ENCODE data around the gene SF3A1. TPM values are rescaled to one million over a fixed set of nuclear protein-coding genes. Genes with fewer than 3 reads are reported as not detected.

SF3A1 gene
- total and polyA plus RNA-seq, 4 donors: 13.6 to 116 (median 68.0) TPM

DNA sequence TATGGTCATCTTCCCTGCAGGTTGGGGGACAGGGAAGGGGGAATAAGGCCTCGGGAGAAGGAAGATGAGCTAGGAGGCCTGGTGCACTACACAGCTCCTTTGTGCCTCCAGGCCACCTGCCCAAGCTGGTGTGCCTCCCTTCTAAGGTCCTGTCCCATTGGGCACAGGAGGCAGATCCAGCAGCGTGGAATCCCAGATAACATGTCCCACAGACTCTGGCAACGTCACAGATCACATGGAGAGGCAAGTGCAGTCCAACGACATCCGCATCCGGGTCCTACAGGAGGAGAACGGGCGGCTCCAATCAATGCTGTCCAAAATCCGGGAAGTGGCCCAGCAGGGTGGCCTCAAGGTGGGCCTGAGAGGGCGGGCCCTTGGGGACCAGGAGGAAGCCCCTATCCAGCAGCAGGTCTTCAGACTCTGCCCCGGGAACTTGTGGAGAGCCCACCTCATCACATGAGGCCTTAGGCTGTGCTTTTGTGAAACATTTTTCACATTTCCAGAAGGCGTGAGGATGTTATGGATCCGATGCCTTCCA lies 18.7 kb upstream of the SF3A1 start:
- intact Hi-C loops (cut with DNase I): loop anchor here in 1 of 2 donors (5.0 kb wide), 1 partner anchor 93 kb away; no protein-coding TSS in a partner anchor
- Histone ChIP-seq H3K27ac (ENCODE audit: low read depth in 1 of 2, low read length in 2 of 2) (no peak overlapping the region), H3K4me1 (ENCODE audit: control insufficient read depth in 1 of 2, insufficient read depth in 2 of 2, low read length in 2 of 2) (no peaks in the 10 kb centered on the region), H3K36me3 (ENCODE audit: control insufficient read depth in 1 of 2, insufficient read depth in 2 of 2, low read length in 1 of 2) (no peaks in the 10 kb centered on the region), H3K9me3 (ENCODE audit: control insufficient read depth, low read length) (no peaks in the 10 kb centered on the region), H3K4me3 (ENCODE audit: low read length in 2 of 2) (no peak overlapping the region), H3K27me3 (ENCODE audit: control insufficient read depth in 1 of 2, insufficient read depth in 2 of 2, low read length in 1 of 2) (no peaks in the 10 kb centered on the region)
- ATAC-seq (ENCODE audit: low FRiP score): no peak
- no peak for DNase-seq
- WGBS, 2 donors: 92% methylated on average over 13 of the region's 13 CpGs

DNA sequence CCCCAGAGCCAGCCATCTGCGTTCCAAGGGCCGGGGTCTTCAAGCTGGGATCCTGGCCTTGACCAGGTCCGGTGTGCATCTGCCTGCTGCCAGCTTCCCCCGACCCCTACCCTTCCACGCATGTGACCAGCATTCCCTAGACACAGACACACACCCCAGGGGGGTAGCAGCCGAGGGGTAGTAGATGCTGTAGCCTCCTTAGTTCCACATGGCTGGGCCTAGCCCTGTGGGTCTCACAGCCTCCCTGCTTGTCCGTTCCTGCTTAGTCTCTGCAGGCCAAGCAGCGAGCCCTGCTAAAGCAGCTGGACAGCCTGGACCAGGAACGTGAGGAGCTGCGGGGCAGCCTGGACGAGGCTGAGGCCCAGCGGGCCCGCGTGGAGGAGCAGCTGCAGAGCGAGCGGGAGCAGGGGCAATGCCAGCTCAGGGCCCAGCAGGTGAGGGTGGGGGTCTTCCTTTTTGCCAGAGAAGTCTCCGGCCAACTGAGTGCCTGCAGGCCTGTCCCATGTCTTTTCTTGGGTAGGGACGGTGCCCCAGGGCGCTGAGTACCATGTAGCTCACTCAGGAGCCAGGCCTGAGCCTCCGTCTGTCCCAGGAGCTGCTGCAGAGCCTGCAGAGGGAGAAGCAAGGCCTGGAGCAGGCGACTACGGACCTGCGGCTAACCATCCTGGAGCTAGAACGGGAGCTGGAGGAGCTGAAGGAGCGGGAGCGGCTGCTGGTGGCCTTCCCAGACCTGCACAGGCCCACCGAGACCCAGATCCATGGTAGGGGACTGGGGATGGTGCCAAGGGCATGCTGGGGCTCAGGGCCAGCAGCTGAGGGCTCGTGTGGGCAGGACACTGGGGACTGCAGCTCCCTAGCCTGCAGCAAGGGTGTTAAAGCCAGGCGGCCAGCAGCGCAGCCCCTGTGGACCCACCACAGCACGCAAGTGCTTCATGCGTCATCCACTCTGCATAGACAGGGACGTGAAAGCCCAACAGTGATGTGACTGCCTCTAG lies 16.9 kb upstream of the SF3A1 start:
- WGBS, 2 donors: 86 to 88% methylated on average over 33 of the region's 33 CpGs
- Histone ChIP-seq H3K27me3 (ENCODE audit: control insufficient read depth in 1 of 2, insufficient read depth in 2 of 2, low read length in 1 of 2) (no peaks in the 10 kb centered on the region), H3K4me3 (ENCODE audit: low read length in 2 of 2) (no peak overlapping the region), H3K36me3 (ENCODE audit: control insufficient read depth in 1 of 2, insufficient read depth in 2 of 2, low read length in 1 of 2) (no peaks in the 10 kb centered on the region), H3K4me1 (ENCODE audit: control insufficient read depth in 1 of 2, insufficient read depth in 2 of 2, low read length in 2 of 2) (no peaks in the 10 kb centered on the region), H3K27ac (ENCODE audit: low read depth in 1 of 2, low read length in 2 of 2) (no peak overlapping the region), H3K9me3 (ENCODE audit: control insufficient read depth, low read length) (no peaks in the 10 kb centered on the region)
- ATAC-seq (ENCODE audit: low FRiP score) (peak; percentile 15), DNase-seq (no peak)
- intact Hi-C loops (cut with DNase I): no loop called here

DNA sequence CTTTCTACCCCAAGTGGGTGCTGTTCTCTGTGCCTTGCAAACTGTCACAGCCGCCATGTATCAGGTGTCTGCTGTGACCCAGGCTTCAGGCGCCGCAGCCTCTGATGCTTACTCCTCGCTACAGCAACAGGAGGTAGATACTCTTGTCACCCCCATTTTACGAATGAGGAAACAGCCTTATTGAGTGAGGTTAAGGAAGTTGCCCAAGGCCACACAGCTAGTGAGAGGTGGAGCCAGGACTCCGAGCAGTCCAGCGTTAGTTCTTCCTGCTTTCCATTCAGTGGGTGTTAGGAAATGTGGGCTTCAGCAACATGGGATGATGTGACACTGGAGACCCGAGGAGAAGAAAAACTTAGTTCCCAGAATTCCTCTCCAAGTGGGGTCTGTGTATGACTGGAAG lies 16.2 kb upstream of the SF3A1 start:
- ATAC-seq (ENCODE audit: low FRiP score): no peak
- WGBS, 2 donors: 77 to 79% methylated on average over 8 of the region's 8 CpGs
- intact Hi-C loops (cut with DNase I): no loop called here
- no peaks in the 10 kb centered on the region for H3K36me3 ChIP-seq (ENCODE audit: control insufficient read depth in 1 of 2, insufficient read depth in 2 of 2, low read length in 1 of 2)
- no peaks in the 10 kb centered on the region for H3K27me3 ChIP-seq (ENCODE audit: control insufficient read depth in 1 of 2, insufficient read depth in 2 of 2, low read length in 1 of 2)
- no peak overlapping the region for H3K4me3 ChIP-seq (ENCODE audit: low read length in 2 of 2)
- H3K9me3 ChIP-seq (ENCODE audit: control insufficient read depth, low read length): no peaks in the 10 kb centered on the region
- no peak overlapping the region for H3K27ac ChIP-seq (ENCODE audit: low read depth in 1 of 2, low read length in 2 of 2)
- no peaks in the 10 kb centered on the region for H3K4me1 ChIP-seq (ENCODE audit: control insufficient read depth in 1 of 2, insufficient read depth in 2 of 2, low read length in 2 of 2)
- no peak for DNase-seq

DNA sequence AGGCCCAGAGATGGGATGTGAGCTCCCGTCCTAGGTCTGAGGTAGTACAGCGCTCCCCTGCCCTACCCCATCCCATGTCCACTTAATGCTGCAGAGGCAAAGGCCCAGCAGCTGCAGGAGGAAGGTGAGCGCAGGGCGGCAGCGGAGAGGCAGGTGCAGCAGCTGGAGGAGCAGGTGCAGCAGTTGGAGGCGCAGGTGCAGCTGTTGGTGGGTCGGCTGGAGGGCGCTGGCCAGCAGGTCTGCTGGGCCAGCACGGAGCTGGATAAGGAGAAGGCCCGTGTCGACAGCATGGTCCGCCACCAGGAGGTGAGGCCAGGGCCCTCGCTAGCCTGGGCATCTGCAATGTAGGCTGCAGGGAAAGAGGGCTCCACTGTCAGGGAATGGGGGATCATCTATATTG lies 15.3 kb upstream of the SF3A1 start:
- intact Hi-C loops (cut with DNase I): no loop called here

DNA sequence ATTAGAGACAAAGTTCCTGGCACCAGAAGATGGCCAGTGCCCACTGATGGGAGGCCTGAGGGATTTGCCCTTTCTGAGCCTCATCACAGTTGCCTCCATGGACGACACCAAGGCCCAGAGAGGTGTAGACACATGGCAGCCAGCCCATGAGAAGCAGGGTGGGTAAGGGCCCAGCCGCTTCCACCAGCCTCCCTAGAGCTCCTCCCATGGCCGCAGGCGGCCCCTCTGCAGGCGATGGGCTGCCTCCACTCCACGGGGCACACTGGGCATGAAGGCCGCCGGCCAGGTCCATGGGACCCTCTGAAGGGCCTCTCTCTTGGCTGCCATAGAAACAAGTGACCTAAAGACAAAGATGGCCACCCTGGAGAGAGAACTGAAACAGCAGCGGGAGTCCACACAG lies 14.6 kb upstream of the SF3A1 start:
- Histone ChIP-seq H3K4me3 (ENCODE audit: low read length in 2 of 2) (no peak overlapping the region), H3K36me3 (ENCODE audit: control insufficient read depth in 1 of 2, insufficient read depth in 2 of 2, low read length in 1 of 2) (no peaks in the 10 kb centered on the region), H3K4me1 (ENCODE audit: control insufficient read depth in 1 of 2, insufficient read depth in 2 of 2, low read length in 2 of 2) (no peaks in the 10 kb centered on the region), H3K27ac (ENCODE audit: low read depth in 1 of 2, low read length in 2 of 2) (no peak overlapping the region), H3K27me3 (ENCODE audit: control insufficient read depth in 1 of 2, insufficient read depth in 2 of 2, low read length in 1 of 2) (no peaks in the 10 kb centered on the region), H3K9me3 (ENCODE audit: control insufficient read depth, low read length) (no peaks in the 10 kb centered on the region)
- ATAC-seq (ENCODE audit: low FRiP score): no peak
- DNase-seq: no peak
- intact Hi-C loops (cut with DNase I): no loop called here
- 91 to 95% methylated on average over 9 of the region's 9 CpGs for WGBS, 2 donors

More for the DNA sequence above, 15.3 kb upstream of the SF3A1 start:
- H3K36me3 ChIP-seq (ENCODE audit: control insufficient read depth in 1 of 2, insufficient read depth in 2 of 2, low read length in 1 of 2): no peaks in the 10 kb centered on the region
- WGBS, 2 donors: 83 to 88% methylated on average over 13 of the region's 13 CpGs
- H3K27ac ChIP-seq (ENCODE audit: low read depth in 1 of 2, low read length in 2 of 2): no peak overlapping the region
- ATAC-seq (ENCODE audit: low FRiP score): no peak
- no peaks in the 10 kb centered on the region for H3K9me3 ChIP-seq (ENCODE audit: control insufficient read depth, low read length)
- no peak for DNase-seq
- H3K27me3 ChIP-seq (ENCODE audit: control insufficient read depth in 1 of 2, insufficient read depth in 2 of 2, low read length in 1 of 2): no peaks in the 10 kb centered on the region
- no peak overlapping the region for H3K4me3 ChIP-seq (ENCODE audit: low read length in 2 of 2)
- no peaks in the 10 kb centered on the region for H3K4me1 ChIP-seq (ENCODE audit: control insufficient read depth in 1 of 2, insufficient read depth in 2 of 2, low read length in 2 of 2)

DNA sequence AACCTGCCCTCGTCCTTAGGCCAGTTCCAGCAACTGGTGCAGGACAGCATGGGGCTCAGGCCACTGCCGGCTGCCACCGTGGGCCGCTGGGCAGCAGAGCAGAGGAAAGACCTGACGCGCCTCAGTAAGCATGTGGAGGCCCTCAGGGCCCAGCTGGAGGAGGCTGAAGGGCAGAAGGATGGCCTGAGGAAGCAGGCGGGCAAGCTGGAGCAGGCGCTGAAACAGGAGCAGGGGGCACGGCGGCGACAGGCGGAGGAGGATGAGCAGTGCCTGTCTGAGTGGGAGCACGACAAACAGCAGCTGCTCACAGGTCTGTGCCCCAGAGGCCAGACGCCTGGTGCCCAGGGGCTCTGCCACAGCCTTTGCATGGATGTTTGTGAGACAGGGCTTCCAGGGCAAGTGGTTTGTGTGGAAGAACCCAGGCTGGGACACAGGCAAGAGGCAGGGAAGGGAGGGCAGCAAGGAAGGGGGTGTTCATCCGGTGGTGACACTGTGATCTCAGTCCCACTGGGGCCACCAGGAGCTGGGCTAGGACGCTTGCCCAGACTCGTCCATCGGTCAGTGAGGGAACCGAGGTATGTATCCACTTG lies 14.0 kb upstream of the SF3A1 start:
- no peak overlapping the region for H3K4me3 ChIP-seq (ENCODE audit: low read length in 2 of 2)
- no peak overlapping the region for H3K27ac ChIP-seq (ENCODE audit: low read depth in 1 of 2, low read length in 2 of 2)
- ATAC-seq (ENCODE audit: low FRiP score): no peak
- WGBS, 2 donors: 85 to 90% methylated on average over 19 of the region's 19 CpGs
- no peaks in the 10 kb centered on the region for H3K4me1 ChIP-seq (ENCODE audit: control insufficient read depth in 1 of 2, insufficient read depth in 2 of 2, low read length in 2 of 2)
- H3K9me3 ChIP-seq (ENCODE audit: control insufficient read depth, low read length): no peaks in the 10 kb centered on the region
- no peaks in the 10 kb centered on the region for H3K36me3 ChIP-seq (ENCODE audit: control insufficient read depth in 1 of 2, insufficient read depth in 2 of 2, low read length in 1 of 2)
- no peaks in the 10 kb centered on the region for H3K27me3 ChIP-seq (ENCODE audit: control insufficient read depth in 1 of 2, insufficient read depth in 2 of 2, low read length in 1 of 2)
- intact Hi-C loops (cut with DNase I): no loop called here
- no peak for DNase-seq

DNA sequence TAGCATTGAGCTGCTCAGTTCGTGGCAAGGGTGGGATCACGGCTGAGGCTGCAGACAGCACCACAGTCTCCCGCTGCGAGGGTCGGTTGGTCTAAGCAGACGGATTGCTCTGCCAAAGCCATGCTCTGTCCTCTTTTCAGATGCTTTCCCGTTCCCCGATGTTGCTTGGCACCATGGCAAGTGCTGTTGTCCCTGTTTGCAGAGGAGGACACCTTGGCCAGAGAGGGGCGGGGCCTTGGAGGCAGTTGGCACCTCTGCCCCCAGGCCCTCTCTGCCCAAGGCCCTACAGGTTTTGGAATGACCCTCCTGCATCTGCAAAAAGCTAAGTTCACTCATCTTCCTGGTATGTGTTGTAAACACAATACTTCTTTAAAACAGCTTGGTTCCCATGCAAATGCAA lies 11.7 kb upstream of the SF3A1 start:
- no peaks in the 10 kb centered on the region for H3K4me1 ChIP-seq (ENCODE audit: control insufficient read depth in 1 of 2, insufficient read depth in 2 of 2, low read length in 2 of 2)
- intact Hi-C loops (cut with DNase I): no loop called here
- H3K27me3 ChIP-seq (ENCODE audit: control insufficient read depth in 1 of 2, insufficient read depth in 2 of 2, low read length in 1 of 2): no peaks in the 10 kb centered on the region
- H3K36me3 ChIP-seq (ENCODE audit: control insufficient read depth in 1 of 2, insufficient read depth in 2 of 2, low read length in 1 of 2): no peaks in the 10 kb centered on the region
- H3K27ac ChIP-seq (ENCODE audit: low read depth in 1 of 2, low read length in 2 of 2): no peak overlapping the region
- no peak for ATAC-seq (ENCODE audit: low FRiP score)
- DNase-seq: no peak
- H3K4me3 ChIP-seq (ENCODE audit: low read length in 2 of 2): no peak overlapping the region
- H3K9me3 ChIP-seq (ENCODE audit: control insufficient read depth, low read length): no peaks in the 10 kb centered on the region
- WGBS, 2 donors: 90 to 94% methylated on average over 9 of the region's 9 CpGs

DNA sequence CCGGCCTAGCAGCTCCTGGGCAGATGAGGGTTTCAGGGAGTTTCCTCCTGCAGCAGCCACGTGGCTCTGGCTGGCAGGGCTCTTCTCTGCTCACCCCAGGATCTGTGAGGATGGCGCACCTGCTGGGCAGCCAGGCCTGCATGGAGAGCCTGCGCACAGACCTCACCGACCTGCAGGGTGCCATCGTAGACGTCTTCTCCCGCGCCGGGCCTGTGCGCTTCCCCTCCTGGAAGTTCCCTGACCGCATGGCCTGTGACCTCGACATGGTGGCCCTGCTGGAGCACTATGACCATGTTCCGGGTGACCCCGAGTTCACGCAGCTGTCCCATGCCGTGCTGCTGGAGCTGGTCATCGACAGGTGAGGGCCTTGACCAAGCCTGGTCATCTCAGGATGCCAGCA lies 9.2 kb upstream of the SF3A1 start:
- no peaks in the 10 kb centered on the region for H3K9me3 ChIP-seq (ENCODE audit: control insufficient read depth, low read length)
- H3K27me3 ChIP-seq (ENCODE audit: control insufficient read depth in 1 of 2, insufficient read depth in 2 of 2, low read length in 1 of 2): no peaks in the 10 kb centered on the region
- no peaks in the 10 kb centered on the region for H3K4me1 ChIP-seq (ENCODE audit: control insufficient read depth in 1 of 2, insufficient read depth in 2 of 2, low read length in 2 of 2)
- no peak overlapping the region for H3K4me3 ChIP-seq (ENCODE audit: low read length in 2 of 2)
- no peak for DNase-seq
- ATAC-seq (ENCODE audit: low FRiP score): no peak
- intact Hi-C loops (cut with DNase I): no loop called here
- H3K27ac ChIP-seq (ENCODE audit: low read depth in 1 of 2, low read length in 2 of 2): no peak overlapping the region
- H3K36me3 ChIP-seq (ENCODE audit: control insufficient read depth in 1 of 2, insufficient read depth in 2 of 2, low read length in 1 of 2): no peaks in the 10 kb centered on the region
- WGBS, 2 donors: 95% methylated on average over 18 of the region's 18 CpGs
